GM19328 (cell line): Measurements from ENCODE around the gene CFAP251.
"Not testable (repeated sequence)": the region's sequence is repeated elsewhere in the genome, so short reads cannot be mapped to it uniquely, and the experiment has no call there.

ENCODE experiments used
- ATAC-seq: cut with Tn5 transposase; IDR thresholded peaks from one replicate; pipeline ENCODE4 v1.9.1; 2021; ENCODE audit warnings: mild to moderate bottlenecking, moderate library complexity; ENCODE audit not compliant: unreplicated experiment

The CFAP251 gene

DNA sequence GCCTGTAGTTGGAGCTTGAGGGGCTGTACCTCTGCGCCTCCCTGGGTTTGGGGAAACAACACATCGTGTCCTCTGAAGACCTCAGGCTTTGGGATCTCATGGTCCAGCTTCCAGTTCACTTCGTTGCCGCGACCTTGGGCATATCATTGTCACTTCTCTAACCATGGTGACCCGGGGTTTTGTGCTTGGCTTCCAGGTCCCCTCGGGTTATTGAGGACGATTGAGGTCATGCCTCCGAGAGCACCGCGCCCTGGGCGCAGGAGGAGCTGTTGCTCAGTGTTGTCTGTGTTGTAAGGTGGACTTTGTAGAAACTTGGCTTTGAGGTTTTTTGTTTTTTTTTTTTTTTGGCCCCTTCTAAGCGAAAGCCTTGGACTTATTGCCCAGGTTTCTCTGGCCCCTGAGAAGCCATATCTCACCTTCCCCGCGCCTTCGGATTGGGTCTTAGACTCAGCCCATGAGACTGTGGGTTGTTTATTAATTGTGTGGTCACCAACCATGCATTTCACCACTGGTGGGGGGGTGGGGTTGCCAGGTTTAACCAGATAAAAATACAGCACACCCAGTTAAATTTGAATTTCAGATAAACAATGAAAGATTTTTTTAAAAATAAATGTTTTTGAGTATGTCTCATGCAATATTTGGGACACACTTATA, 105.9 kb downstream of the CFAP251 start:
- no peak for ATAC-seq

DNA sequence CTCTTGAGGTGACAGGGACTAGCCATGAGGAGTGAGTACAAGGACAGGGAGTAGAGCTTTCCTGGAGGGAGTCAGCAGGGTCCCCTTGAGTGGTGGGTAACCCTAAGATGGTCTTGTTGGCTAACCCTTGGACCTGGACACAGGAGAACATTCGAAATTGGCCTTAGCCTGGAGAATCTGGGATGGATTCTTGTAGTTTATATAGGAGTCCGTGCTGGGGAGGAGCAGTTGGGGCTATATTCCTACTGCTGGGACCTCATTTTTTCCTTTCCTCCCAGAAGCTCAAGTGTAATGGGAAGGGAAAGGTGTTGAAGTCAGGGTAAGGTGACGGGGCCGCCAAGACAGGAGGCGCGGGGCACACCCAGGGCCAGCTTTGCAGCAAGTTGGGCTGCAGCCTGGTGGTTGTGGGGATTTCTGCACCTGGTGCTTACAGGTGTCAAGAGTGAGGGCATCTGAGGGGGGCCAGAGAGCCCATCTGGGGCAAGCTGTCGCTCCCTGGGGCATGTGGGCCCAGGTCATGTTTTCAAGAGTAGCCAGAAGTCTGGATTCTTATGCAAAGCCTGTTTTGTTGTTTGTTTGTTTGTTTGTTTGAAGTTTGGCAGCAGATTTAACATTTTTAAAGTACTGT, 108.4 kb downstream of the CFAP251 start:
- ATAC-seq = no peak

DNA sequence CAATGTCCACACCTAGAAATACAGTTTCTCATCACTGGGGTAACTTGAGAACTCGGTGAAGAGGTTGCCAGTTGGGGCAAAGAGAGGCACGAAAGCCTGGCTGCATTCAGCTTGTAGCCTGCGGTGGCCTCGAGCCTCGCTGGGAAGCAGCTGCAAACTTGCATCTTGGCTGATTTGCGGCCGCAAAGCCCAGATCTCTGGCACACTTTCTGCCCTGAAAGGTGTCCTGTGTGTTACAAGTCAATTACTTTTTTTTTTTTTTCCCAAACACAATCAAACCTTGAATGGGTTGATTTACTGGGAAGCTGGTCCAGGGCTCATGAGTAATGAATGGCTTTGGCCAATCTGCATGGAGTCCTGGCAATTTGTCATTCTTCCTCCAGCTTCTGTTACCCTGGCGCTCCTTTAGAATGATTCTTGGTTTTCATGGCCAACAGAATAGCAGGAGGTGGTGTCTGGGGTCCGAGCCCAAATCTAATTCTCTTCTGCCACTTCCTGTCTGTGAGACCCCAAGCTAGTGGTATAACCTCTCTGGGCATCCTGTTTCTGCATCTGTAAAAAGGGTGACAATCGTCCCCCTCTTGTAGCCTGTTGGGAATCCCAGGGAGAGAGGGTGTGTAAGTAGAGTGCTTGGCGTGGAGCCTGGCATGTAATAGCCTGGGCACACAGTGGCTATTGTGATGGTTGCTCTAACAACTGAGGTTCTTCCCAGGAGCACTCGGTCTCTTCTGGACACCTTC, 109.9 kb downstream of the CFAP251 start:
- no peak for ATAC-seq

DNA sequence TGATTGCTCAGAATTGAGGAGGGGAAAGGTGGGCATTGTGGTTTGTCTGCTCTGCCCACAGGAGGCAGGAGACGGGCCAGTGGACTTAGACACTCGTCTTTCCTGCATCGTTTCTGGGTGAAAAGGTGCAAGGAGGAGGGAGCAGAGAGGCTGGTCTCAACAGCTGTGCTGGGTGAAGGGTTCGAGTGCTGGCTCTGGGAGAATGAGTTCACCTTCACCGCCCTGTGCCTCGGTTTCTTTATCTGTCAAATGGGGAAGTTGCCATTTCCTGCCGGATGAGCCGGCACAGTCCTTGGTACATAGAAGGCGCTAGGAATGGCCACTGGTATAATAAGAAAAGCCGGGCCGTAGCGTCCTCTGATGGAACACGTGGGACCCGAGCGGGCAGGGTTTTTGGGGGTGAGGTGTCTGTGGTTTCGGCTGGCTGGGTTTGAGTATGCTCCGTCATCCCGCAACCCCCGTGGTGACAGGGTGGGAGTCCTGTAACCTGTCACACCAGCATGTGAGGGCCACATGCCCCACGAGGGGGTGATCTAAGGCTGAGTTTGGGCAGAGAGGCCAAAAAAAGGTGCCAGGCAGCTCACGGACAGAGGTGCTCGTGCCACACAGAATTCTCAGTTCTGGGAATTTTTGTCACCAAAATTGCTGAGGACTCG, 110.6 kb downstream of the CFAP251 start:
- no peak for ATAC-seq

DNA sequence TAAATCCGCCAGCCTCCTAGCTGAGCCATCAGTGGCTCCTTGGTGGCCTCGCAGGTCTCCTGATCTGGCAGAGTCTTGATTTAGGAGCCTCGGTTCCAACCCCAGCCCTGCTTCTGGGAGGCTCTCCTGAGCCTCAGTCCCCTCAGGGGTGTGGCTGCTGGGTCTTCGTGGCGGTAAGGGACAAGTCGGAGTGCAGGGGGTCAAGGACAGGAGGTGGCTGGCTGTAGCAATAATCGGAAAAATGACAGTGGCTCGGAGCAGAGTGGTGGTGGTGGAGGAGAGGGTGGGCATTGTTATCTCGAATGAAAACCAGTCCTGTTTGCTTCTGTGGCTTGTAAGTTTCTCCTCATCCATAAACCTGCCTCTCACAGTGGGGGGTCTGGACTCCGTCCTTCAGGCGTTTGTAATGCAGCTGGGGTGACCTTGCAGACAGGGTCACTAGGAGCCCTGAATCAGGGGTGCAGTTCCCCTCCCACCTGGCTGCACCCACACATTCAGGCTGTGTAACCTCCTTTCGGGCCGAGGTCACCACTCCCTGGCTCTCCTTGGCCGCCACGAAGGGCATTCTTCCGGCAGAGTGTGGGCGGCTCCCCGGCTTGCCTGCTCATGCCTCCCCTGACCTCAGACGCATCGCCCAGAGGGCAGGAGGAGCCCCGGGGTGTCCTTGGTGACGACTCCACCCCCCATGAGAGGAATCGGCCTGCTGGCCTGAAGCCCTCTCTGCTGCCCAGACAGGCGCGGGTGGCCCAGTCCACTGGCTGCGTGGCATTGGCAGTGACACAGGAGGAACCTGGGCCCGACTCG, 111.4 kb downstream of the CFAP251 start:
- ATAC-seq = no peak

DNA sequence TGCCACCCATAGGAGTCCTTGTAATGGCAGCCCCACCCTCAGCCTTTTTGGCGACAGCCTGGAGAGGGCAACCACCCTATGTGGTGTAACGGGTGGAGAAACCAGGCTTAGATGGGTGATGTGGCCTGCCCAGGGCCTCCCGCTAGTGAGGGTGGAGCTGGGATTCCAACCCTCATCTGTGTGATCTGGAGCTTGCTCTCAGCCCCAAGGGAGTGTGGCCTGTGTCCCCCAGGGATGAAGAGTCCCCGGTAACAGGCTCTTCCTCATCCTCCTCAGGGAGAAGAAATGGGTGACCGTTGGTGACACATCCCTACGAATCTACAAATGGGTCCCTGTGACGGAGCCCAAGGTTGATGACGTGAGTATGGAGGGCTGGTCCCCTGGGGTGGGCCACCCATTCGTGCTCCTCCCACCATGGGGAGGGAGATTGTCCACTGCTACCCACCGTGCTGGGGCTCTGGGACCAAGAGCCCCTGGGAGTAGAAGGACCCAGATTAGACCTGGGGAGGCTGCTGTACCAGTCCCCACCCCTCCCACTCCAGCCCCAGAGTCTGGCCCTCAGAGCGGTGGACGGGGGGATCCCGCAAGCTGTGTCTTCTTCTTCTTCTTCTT, 112.1 kb downstream of the CFAP251 start:
- no peak for ATAC-seq

DNA sequence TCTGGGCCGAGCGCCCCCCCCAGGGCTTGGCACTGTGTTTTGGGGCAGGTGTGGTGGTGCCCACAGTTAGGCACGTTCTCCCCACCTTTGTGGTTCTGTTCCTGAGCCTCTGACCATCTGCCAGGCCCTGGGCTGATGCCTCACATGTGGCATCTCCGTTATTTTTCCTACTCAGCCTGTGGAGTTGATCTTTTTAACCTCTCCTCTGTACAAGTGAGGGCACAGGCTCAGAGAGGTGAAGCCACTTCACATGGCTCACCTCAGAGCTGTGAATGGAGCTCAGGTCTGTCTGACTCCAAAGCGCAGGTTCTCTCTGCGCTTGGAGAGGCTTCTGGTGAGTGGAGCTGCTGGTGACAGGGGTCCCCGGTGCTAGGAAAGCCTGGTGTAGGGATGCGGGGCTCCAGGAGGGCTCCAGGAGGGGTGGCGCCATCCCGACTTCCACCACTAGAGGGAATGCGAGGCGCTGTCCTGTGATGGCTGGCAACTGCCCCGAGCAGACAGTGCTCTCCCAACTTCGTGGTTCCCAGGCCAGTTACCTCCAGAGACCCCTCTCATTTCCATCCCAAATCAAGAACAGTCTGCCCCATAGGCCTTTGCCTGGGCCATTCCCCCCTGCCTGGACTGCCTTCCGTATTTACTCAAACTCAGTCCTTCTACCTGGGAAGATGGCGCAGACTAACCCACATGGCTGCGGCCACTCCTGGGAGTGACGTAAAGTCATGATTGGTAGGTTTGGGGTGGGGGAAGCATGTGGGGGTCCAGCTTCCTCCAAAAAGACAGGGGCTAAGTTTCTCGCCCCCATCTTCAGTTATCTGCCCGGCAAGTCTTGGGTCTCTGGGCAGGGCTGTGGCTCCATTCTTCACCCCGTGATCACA, 113.2 kb downstream of the CFAP251 start:
- ATAC-seq = no peak

DNA sequence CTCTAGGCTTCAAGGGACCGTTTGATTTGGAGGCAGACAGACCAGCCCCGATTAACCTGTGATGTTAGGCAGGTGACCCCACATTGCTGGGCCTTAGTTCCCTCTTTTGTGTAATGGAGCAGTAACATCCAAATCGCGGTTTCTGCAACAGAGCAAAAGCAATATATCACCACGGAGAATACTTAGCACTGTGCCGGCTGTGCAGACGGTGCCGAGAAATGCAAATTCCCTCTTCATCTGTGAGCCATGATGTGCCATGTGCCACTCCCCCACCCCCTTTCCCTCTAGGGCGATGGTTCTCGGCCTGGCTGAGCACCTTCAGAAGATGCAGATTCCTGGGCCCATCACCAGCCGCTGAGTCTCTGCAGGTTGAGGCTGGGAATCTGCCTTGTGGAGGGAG, 114.2 kb downstream of the CFAP251 start:
- no peak for ATAC-seq

DNA sequence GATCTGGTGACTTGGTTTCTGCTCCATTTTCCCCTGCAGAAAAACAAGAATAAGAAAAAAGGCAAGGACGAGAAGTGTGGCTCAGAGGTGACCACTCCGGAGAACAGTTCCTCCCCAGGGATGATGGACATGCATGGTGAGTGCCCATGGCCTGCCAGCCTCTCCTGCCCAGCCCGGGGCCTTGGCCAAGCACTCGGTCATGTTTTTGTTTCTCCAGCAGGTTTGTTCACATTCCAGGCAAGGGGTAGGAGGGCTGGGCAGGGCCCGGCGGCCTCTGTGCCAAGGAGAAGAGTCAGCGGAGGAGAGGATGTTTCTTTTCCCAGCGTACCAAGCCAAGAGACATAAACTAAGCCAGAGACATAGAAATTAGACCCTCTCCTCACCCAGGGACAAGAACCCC, 116.9 kb downstream of the CFAP251 start:
- ATAC-seq = no peak

DNA sequence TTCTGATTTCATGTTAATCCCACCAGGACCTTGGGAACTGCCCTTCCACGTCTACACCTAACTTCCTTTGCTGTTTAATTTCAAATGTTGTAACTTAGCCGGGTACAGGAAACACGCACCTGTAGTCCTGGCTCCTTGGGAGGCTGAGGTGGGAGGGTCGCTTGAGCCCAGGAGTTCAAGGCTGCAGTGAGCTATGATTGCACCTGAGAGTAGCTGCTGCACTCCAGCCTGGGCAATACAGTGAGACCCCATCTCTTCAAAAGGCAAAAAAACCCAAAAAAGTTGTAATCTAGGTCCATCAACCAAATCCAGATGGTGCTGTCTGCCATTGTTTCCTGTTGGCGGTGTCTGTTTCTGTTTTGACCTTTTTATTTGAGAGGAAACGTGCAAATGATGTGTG, 117.8 kb downstream of the CFAP251 start:
- ATAC-seq = no peak

DNA sequence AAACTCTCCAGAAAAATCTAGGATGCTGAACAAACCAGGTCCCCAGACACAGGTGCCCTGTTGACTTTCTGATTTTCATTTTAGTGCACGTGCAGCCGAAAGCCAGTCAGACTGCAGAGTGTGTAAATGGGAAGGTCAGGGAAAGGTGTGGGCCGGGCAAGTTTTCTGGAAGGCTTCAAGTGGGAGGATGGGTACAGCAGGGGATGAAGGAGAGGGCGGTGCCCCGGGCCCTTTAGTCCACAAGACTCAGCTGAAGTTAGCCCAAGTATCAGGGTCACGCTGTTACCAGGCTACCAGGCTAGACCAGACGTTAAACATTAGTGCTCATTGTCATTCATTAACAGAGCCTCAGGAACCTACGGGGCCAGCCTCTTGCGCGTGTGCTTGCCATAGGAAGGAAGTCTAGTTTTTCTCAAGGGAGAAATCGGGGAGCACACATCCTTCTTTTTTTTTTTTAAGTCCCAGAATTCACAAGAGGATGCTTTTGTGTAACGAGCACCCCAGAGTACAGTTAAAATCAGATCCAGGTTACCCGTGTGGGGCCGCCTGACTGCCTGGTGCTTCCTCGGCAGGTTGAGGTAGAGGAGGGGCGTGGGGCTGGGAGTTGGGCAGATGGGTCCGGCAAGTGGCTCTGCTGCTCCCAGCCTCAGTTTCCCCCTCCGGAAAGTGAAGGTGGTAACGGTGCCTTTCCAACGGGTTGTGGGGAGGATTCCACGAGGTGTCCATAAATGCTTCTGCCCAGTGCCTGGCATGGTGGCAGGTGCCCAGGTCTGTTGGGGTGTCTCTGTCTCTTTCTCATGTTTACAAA, 122.4 kb downstream of the CFAP251 start:
- ATAC-seq = no peak

DNA sequence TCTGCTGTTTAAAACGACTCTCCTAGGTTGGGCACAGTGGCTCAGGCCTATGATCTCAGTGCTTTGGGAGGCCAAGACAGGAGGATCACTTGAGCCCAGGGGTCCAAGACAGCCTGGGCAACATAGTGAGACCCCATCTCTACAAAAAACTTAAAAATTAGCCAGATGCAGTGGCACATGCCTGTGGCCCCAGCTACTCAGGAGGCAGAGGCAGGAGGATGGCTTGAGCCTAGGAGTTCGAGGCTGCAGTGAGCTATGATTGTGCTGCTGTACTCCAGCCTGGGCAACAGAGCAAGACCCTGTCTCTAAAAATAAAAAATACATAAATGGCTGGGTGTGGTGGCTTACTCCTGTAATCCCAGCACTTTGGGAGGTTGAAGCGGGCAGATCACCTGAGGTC, 123.1 kb downstream of the CFAP251 start:
- not testable (repeated sequence) for ATAC-seq

DNA sequence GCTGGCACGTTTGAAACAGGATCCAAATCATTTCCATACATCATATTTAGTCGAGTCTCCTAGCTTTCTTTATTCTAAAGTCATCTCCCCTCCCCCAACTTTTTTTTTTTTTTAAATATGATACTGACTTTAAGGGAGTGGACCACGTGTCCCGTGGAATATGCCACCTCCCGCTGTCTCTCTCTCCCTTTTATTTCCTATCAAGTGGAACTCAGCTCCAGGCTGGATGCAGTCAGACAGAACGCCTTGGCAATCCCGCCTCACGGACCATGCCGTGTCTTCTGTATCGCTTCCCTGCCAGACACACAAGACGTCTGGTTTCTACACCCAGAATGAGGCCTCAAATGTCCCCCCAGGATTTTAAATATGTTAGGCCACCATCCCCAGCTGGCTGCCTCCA, 124.5 kb downstream of the CFAP251 start:
- no peak for ATAC-seq

DNA sequence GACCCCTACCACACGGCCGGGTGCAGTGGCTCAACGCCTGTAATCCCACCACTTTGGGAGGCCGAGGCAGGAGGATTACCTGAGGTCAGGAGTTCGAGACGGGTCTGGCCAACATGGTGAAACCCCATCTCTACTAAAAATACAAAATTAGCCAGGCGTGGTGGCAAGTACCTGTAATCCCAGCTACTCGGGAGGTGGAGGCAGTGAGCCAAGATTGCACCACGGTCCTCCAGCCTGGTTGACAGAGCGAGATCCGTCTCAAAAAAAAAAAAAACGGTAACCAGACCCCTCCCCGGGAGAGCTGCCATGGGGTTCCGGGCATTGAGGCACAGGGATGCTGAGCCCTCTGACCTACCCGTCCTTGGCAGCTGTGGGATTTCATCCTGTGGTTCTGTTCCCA, 125.1 kb downstream of the CFAP251 start:
- no peak for ATAC-seq

DNA sequence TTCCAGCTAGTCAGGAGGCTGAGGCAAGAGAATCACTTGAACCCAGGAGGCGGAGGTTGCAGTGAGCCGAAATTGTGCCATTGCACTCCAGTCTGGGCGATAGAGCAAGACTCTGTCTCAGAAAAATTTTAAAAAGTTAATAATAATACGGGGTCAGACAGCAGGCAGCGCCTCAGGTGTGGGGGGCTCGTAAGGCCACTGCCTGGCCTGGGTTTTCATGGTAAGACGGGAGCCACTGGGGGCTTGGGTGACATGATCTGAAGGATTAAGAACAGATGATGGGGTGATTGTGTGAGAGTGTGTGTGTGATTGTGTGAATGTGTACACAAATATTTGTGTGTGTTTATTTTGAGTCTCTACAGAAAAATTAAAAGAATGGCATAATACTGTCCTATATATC, 126.9 kb downstream of the CFAP251 start:
- no peak for ATAC-seq

DNA sequence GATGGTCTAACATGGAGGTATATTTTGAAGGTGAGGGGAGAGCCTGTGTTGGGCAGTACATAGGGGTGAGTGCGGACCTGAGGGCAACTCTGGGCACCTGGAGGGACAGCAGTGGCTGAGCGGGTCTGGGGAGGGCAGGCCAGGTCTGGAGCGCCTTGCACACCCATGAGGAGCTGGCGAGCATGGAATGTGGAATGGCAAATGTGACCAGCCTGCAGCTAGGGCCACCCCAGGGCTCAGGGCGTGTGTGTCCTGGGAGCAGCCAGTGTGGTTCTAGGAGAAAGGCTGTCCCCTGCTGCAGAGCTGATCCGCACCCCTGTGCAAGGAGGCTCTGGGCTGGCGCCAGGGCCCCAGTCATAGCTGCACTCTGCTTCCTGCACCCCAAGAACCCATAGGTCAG, 127.8 kb downstream of the CFAP251 start:
- ATAC-seq = no peak

DNA sequence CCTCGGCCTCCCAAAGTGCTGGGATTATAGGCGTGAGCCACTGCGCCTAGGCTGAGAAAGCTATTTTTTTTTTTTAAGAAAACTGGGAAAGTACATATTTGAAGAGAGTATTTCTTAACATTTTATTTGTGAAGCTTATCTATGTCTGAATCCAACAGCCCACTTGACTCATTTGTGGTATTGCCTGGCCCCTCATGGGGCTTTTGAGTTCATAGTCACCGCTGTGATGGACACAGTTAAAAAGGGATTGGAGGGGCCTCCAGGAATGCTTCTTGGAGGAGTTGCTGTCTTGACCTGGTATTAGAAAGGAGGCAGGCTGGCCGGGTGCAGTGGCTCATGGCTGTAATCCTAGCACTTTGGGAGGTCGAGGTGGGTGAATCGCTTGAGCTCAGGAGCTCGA, 129.8 kb downstream of the CFAP251 start:
- ATAC-seq = no peak

DNA sequence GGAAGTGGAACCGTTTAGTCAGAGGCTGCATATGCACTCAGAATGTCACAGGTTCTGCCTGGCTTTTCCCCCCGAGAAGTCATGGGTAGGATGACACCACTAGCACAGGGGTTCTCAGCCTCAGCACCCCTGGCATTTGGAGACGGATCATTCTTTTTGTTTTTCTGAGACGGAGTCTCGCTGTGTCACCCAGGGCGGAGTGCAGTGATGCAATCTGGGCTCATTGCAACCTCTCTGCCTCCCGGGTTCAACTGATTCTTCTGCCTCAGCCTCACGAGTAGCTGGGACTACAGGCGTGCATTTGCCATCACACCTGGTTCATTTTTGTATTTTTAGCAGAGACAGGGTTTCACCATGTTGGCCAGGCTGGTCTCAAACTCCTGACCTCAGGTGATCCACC, 131.4 kb downstream of the CFAP251 start:
- ATAC-seq = no peak

DNA sequence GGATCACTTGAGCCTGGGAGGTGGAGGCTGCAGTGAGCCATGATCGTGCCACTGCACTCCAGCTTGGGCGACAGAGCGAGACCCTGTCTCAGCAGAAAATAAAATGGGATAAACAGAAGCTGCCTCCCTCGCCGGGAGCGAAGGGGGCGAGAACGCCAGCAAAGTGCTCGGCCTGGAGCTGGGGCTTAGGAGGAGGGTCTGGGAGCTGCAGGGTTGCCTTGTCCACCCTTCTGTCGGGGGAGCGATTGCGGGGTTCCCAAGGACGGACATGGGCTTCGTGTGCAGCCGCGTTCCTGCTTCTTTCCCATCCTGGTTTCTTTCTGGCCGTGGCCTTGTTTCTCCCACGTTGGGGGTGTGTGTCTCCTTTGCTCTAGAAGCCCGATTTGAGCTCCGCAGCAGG, 132.3 kb downstream of the CFAP251 start:
- no peak for ATAC-seq
